Left renal cortex interstitium (tissue), 4 donors: Measurements from ENCODE around the gene FHOD3. TPM values are rescaled to one million over a fixed set of nuclear protein-coding genes. Genes with fewer than 3 reads are reported as not detected.

Experiments used
- DNase-seq, 4 donors: peaks; one replicate each; pipeline ENCODE4 v3.0.0-alpha.2; 2013; ENCODE audit warnings: low read depth in 4 of 4, low spot score in 2 of 4, missing footprints in 1 of 4
- polyA plus RNA-seq, 4 donors: library from polyadenylated mRNA; unstranded; fragments of 120-200 nt; gene quantifications; one replicate each; pipeline ENCODE4 v1.2.1, GENCODE V29; 2013; ENCODE audit not compliant: insufficient read length in 4 of 4

FHOD3 gene
- polyA plus RNA-seq, result 10 to 100 TPM; 35.3 to 42.9 (median 40.5) TPM

DNA sequence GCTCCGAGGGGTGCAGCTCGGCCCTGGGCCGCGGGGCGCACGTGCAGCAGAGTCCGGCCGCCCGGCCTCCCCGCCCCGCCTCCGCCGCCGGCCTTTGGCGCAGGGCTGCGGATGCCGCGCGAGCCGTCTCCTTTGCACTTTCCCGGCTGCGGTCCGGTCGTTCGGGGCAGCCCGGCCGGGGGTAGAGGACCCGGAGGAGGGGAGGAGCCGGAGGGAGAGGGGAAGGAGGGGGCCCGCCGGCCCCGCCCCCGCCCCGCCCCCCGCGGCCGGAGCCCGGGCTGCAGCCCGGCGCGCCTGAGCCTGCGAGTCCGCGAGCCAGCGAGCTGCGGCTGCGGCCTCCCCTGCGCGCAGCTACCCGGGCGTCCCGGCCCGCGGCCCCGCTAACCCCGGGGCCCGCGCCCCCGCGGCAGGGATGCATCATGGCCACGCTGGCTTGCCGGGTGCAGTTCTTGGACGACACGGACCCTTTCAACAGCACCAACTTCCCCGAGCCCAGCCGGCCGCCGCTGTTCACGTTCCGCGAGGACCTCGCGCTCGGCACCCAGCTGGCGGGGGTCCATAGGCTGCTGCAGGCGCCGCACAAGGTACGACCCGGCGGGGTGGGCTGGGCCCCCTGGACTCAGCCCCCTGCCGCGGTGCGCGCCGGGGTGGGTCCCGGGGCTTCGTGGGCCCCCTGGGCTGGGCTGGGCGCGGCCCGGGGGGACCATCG, at the start of gene FHOD3:
FHOD3 (plus strand) TSS at position 297 of the 709 bp plus-strand sequence; CDS start at position 420, 123 bp downstream.
- peak in 1 of 4 donors; percentile 31 for DNase-seq

GRCh38 chr18:36249392-36249791, 48.1 kb upstream of the FHOD3 start:
- no peak for DNase-seq

DNA sequence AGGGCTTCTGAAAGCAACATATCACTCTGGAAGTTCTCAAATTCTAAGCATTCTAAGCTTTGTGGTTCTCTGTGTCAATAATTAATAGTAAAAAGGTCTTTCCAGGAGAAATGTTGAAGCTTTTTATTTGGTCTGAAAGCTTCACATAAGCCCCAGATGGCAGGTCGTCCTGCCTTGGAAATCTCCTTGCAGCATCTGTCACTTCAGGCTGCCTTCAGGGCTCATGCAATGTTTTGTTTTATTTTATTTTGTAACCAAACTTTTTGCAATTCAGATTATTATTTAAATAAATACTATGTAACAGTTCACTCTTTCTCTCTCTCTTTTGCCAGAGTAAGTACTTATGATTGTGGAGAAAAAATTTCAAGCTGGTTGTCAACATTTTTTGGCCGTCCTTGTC, 46.7 kb upstream of the FHOD3 start:
- no peak for DNase-seq

DNA sequence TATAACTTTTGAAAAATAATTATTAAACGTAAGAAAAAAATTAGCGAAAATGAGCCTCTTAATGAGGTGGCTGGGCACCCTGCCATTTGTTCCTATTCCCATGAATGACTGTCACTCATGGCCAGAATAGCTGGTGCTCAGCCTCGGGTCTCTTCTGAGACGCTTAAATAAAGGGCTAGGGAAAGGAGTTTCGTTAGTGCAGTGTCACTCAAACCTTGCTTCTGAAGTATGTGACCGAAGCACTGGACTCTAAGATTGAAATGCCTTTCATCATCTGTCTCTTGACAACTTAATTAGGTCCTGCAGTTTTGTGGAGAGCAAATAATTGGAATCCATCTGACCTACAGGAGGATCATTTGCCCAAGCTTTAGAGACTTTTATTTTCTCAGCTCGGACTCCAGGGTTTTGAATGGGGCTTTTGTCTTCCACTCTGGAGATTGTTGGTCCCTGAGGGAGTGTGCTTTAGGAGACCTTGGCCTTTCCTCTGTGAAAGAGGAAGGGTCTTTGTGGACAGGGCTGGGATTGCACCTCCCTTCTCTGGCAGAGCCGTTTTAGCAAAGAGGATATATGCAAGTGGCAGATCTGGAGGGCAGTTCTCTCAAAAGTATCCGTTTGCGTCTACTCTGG, 42.3 kb upstream of the FHOD3 start:
- no peak for DNase-seq

DNA sequence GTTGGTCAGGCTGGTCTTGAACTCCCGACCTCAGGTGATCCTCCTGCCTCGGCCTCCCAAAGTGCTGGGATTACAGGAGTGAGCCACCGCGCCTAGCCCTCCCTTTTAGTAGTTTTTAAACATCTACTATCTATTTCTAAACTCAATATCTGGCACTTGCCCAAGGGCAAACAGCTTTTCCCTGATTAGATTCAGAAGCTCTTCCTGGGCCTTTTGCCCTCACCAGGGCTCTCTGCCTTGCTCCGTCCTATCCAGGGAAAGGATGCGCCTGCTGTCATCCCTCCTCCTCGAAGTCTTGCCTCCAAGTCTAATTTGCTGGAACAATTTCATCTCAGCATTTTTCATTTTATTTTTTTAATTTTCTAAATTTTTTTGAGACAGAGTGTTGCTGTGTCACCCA, 41.4 kb upstream of the FHOD3 start:
- DNase-seq, result no peak

DNA sequence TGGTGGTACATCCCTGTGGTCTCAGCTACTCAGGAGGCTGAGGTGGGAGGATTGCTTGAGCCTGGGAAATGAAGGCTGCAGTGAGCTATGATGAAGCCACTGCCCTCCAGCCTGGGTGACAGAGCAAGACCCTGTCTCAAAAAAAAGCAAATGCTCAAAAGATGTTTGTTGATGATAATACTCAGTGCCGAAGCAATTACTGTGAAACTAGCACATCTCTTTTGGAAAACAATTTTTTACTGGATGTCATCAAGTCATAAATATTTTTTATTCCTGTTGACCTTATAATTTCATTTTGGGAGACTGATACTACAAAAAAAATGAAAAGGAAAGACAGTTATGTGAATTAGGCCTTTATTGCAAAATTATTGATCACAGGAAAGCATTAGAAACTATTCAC, 34.5 kb upstream of the FHOD3 start:
- no peak for DNase-seq

DNA sequence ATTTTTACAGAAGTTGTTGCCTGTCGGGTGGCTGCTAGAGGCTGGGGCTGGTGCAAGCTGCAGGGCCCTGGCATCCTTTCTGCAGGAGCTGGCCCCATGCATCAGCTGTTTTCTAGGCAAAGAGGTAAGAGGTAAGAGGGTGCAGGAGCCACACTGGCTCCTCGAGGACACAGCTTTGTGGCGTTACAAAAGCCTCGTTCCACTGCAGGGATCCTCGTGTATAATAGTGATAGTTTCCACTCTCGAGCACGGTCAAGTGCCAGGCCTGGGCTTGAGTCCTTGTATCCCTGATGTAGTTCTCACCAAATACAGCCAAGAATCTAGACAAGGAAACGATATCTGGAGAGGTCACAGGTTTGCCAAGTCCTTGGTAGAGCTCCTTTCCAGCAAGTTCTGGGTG, 33.2 kb upstream of the FHOD3 start:
- DNase-seq, result no peak

DNA sequence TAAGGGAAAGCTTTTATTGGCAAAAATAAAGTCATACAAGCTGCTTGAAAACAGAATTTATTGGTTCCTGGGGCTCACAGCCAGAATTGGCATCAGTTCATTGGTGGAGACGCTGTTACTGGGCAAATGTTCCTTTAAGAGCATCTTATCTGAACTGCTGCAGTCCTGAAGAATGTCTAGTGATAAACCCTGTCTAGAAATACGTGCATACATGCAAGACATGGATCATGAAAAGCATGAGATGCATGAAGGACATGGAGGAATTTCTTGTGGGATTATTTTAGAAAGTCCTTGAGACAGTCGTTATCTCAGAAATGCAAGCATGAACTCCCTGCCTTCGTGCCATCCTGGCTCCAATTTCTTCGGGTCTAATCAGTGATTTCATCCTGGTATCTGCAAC, 32.5 kb upstream of the FHOD3 start:
- DNase-seq, result no peak

DNA sequence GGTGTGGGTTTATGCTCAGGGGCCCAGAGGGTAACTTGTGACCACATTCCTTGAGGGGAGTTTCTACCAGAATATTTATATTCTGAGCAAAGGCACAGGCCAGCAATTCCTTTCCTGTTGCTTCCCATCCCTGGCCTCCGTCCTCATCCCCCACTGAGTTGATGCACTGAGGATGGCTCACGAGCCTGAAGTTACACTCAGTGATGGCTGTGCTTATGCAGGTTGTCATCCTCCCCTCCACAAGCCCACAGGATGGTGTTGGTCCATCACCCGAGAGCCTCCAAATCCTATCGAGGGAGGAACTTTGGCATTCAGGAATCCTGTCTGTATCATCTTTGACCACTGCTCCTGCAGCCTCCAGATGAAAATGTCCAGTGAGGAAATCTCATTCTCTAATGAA, 28.4 kb upstream of the FHOD3 start:
- no peak for DNase-seq

DNA sequence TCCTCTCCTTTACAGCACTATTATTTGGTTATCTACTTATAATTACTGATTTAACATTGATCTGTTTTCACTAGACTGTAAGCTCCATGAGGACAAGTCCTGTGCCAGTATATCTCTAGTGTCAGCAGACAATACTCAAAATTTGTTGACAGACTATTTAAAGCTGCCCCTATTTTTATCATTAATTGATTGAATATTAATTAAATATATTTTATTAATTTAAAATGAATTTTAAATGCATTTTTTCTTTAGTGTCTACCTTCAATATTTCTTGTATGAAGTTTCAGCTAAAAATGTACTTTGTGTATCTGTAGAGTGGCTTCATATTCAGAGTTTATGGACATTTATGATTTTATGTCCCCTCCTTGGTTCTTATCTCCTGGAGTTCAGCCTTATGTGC, 26.4 kb upstream of the FHOD3 start:
- DNase-seq, result no peak

DNA sequence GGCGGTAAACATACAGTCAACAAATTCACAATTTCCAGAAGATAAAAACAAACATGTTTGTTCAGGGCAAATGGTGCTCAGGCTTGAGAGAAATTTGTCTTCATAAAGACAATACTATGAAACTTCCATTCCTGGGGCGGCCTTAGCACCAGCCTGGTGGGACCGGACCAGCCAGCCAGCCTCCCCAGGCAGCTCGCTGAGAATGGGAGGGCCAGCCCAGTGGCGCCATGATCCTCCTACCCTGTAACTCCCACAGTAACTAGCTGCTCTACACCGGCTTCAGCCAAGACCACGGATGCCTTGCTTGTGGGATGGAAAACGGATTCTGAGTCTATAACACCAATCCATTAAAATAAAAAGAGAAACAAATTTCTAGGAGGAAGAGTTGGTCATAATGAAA, 24.2 kb upstream of the FHOD3 start:
- DNase-seq, result no peak

GRCh38 chr18:36274083-36274715, 23.3 kb upstream of the FHOD3 start:
- DNase-seq, result no peak

GRCh38 chr18:36275561-36275960, 22.0 kb upstream of the FHOD3 start:
- no peak for DNase-seq

- DNase-seq, result no peak
These were observed 18.5 kb upstream of the FHOD3 start for GRCh38 chr18:36279001-36279400.

GRCh38 chr18:36281936-36282335, 15.6 kb upstream of the FHOD3 start:
- DNase-seq, result no peak

GRCh38 chr18:36283448-36283847, 14.1 kb upstream of the FHOD3 start:
- DNase-seq, result no peak

DNA sequence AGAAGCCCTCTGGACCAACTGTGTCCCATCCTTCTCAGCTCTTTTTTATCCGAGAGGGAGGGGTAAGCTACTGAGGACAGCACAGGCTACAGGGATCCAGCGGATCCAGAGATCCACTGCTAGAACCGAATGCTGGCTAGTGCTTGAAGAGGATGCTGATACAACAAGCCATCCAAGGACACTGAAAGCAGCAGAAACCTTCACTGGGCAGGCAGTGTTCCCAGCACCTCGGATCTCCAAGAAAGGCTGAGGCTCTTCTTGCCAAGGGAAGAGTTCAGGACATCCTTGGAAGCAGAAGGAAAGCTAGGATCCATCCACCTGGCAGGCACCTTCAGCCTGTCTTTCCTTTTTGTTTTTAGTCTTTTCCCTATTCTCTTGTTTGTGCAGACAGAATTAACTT, 13.2 kb upstream of the FHOD3 start:
- DNase-seq, result no peak

DNA sequence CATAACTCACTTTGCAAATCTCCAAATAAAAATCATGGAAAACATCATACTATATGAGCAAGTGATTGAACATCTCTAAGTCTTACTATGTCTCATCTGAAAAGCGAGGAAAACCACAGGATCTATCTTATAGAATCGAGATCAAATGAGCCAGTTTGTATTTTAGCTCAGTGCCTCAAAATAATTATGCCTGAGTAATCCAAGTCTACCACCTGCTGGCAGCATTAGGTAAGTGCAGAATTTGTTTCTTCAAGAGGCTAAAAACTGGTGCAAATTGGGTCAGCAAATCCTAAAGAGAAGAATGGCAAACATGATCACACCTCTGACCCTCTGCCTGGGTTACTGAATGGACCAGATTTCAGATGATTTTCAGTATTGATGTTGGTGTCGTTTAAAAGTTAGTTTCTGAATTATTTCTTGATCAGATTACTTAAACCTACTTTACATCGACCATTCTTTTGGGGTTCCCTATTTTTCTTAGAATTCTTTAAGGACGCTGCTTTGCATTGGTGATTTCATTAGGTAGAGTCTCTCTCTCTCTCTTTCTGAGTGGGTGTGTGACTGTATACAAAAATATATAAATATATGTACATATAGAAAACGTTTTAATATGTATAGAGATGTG, 12.7 kb upstream of the FHOD3 start:
- peak in 1 of 4 donors; percentile 52 for DNase-seq

- no peak for DNase-seq
These were observed 9.9 kb upstream of the FHOD3 start for GRCh38 chr18:36287653-36288052.

- no peak for DNase-seq
These were observed 8.8 kb upstream of the FHOD3 start for GRCh38 chr18:36288689-36289088.

- no peak for DNase-seq
These were observed 3.5 kb upstream of the FHOD3 start for GRCh38 chr18:36294031-36294430.

- DNase-seq, result no peak
These were observed 2.3 kb upstream of the FHOD3 start for GRCh38 chr18:36295214-36295613.
